CMK (cell line): ENCODE results near the gene GSTM3.
"Not testable (repeated sequence)": the region's sequence is repeated elsewhere in the genome, so short reads cannot be mapped to it uniquely, and the experiment has no call there.

Experiments used
- DNase-seq: peaks from one replicate; pipeline ENCODE4 v3.0.0-alpha.2; 2010; ENCODE audit warnings: low read depth

The GSTM3 gene

GRCh38 chr1:109761227-109762038, 20.6 kb upstream of the GSTM3 start:
- DNase-seq: no peak

GRCh38 chr1:109760581-109761226, 19.9 kb upstream of the GSTM3 start:
- DNase-seq: no peak

GRCh38 chr1:109759513-109760334, 18.9 kb upstream of the GSTM3 start:
- DNase-seq: no peak

GRCh38 chr1:109757936-109758786, 17.3 kb upstream of the GSTM3 start:
- DNase-seq: no peak

- no peak for DNase-seq
These were observed 16.1 kb upstream of the GSTM3 start for GRCh38 chr1:109756848-109757521.

GRCh38 chr1:109756325-109756724, 15.5 kb upstream of the GSTM3 start:
- not testable (repeated sequence) for DNase-seq

GRCh38 chr1:109754738-109755137, 13.9 kb upstream of the GSTM3 start:
- no peak for DNase-seq

GRCh38 chr1:109751531-109752260, 10.9 kb upstream of the GSTM3 start:
- no peak for DNase-seq

GRCh38 chr1:109750920-109751319, 10.1 kb upstream of the GSTM3 start:
- no peak for DNase-seq

- DNase-seq: no peak
These were observed 9.5 kb upstream of the GSTM3 start for GRCh38 chr1:109750241-109750882.

- DNase-seq: no peak
These were observed 8.4 kb upstream of the GSTM3 start for GRCh38 chr1:109749221-109749620.

GRCh38 chr1:109748311-109748710, 7.5 kb upstream of the GSTM3 start:
- not testable (repeated sequence) for DNase-seq

GRCh38 chr1:109739738-109740614, 862 bp downstream of the GSTM3 start:
- peak; percentile 42 for DNase-seq

GRCh38 chr1:109733236-109733870, 7.5 kb downstream of the GSTM3 start:
- no peak for DNase-seq

GRCh38 chr1:109732390-109732881, 8.4 kb downstream of the GSTM3 start:
- DNase-seq: no peak

GRCh38 chr1:109730666-109731065, 10.2 kb downstream of the GSTM3 start:
- no peak for DNase-seq

GRCh38 chr1:109728870-109729269, 12.0 kb downstream of the GSTM3 start:
- DNase-seq: no peak

GRCh38 chr1:109726728-109727373, 14.0 kb downstream of the GSTM3 start:
- DNase-seq: no peak
